ENCODE data around the gene STIM1.

The STIM1 gene

GRCh38 chr11:4102711-4103110 is 247.2 kb downstream of the STIM1 start:
- ChIA-PET CTCF (no interaction called here), POLR2A (no interaction called here)
- no peak for DNase-seq (ENCODE audit: low read depth, low spot score)
- H3K4me3 ChIP-seq (ENCODE audit: low read depth, low read length), result no peak overlapping the region
- TF ChIP-seq CTCF (IDR thresholded peaks at IDR 0.05; ENCODE audit: insufficient read depth, low read length, missing control alignments), result no peak

DNA sequence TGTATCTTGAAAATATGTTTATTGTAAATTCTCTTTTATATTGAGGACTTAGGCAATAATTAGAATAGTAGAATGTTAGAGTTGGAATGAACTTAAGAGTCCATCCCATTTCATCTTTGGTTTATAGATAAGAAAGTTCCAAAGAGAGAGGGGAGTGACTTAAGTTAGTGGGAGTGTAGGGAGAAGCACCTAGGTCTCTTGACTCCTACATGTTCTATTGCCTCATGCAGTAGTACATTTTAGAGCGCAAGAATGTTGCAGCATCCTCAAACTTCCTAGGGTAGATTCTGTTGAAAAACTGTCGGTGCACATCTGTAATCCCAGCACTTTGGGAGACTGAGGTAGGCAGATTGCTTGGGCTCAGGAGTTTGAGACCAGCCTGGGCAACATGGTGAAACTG is 247.8 kb downstream of the STIM1 start:
- no peak for TF ChIP-seq CTCF (IDR thresholded peaks at IDR 0.05; ENCODE audit: insufficient read depth, low read length, missing control alignments)
- POLR2A ChIA-PET, result no interaction called here
- H3K4me3 ChIP-seq (ENCODE audit: low read depth, low read length), result no peak overlapping the region
- CTCF ChIA-PET, result no interaction called here
- no peak for DNase-seq (ENCODE audit: low read depth, low spot score)

DNA sequence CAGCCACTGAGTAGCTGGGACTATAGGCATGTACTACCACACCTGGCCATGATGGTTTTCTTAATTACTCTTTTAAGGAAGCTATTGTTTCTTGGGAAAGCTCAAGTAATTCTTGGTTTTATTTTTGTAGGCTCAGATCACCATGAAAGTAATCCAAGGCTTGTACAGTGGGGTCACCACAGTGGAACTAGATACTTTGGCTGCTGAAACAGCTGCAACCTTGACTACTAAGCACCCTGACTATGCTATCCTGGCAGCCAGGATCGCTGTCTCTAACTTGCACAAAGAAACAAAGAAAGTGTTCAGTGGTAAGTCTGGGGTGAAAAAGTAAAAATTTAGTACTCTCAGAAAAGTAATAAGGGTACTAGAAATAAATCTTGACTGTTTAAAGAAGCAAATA is 250.5 kb downstream of the STIM1 start:
- no peak for DNase-seq (ENCODE audit: low read depth, low spot score)
- ChIA-PET CTCF (no interaction called here), POLR2A (no interaction called here)
- no peak for TF ChIP-seq CTCF (IDR thresholded peaks at IDR 0.05; ENCODE audit: insufficient read depth, low read length, missing control alignments)
- H3K4me3 ChIP-seq (ENCODE audit: low read depth, low read length), result no peak overlapping the region

DNA sequence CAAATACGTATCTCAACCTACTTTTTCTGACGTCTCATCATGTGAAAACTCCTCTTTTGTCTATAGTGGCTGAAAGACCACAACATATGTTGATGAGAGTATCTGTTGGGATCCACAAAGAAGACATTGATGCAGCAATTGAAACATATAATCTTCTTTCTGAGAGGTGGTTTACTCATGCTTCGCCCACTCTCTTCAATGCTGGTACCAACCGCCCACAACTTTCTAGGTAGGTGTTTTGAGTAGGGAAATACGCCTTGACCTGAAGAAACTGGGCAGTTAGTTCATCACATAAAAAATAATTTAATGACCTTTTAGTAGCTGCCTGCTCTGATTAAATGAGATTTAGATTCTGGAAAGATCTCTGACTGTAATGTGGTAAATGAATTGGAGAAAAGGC is 256.4 kb downstream of the STIM1 start:
- no peak for DNase-seq (ENCODE audit: low read depth, low spot score)
- TF ChIP-seq CTCF (IDR thresholded peaks at IDR 0.05; ENCODE audit: insufficient read depth, low read length, missing control alignments), result no peak
- ChIA-PET CTCF (no interaction called here), POLR2A (no interaction called here)
- no peak overlapping the region for H3K4me3 ChIP-seq (ENCODE audit: low read depth, low read length)

- no peak overlapping the region for H3K4me3 ChIP-seq (ENCODE audit: low read depth, low read length)
- CTCF ChIA-PET, result no interaction called here
- POLR2A ChIA-PET, result no interaction called here
- no peak for DNase-seq (ENCODE audit: low read depth, low spot score)
- no peak for TF ChIP-seq CTCF (IDR thresholded peaks at IDR 0.05; ENCODE audit: insufficient read depth, low read length, missing control alignments)
Measured at GRCh38 chr11:4115128-4115527, 259.7 kb downstream of the STIM1 start.

- TF ChIP-seq CTCF (IDR thresholded peaks at IDR 0.05; ENCODE audit: insufficient read depth, low read length, missing control alignments), result no peak
- DNase-seq (ENCODE audit: low read depth, low spot score), result no peak
- ChIA-PET POLR2A (no interaction called here), CTCF (interaction anchor here (1.9 kb wide), 1 partner anchor 15 kb away, joined by 5 read pairs; no protein-coding TSS in a partner anchor)
- H3K4me3 ChIP-seq (ENCODE audit: low read depth, low read length), result no peak overlapping the region
Measured at GRCh38 chr11:4118107-4118506, 262.6 kb downstream of the STIM1 start.
